DOHH2 (cell line): ENCODE data around the gene VEGFA.

ENCODE experiments used
- H3F3A ChIP-seq: fragments of 200-600 bp; sonication (generic), shearing (Covaris generic); 2 replicates; pipeline ENCODE4 v1.6.0; 2016; ENCODE audit warnings: antibody characterized with exemption, mild to moderate bottlenecking; ENCODE audit not compliant: control insufficient read depth, insufficient read depth
- H3K27ac ChIP-seq: fragments of 200-600 bp; sonication (generic); 2 replicates; pipeline ENCODE4 v1.5.1; 2014; ENCODE audit warnings: low read depth, mild to moderate bottlenecking, low read length, moderate library complexity
- H3K27me3 ChIP-seq: fragments of 200-600 bp; sonication (generic); 2 replicates; pipeline ENCODE4 v1.6.1; 2014; ENCODE audit warnings: mild to moderate bottlenecking, low read length, mixed read lengths; ENCODE audit not compliant: control insufficient read depth
- H3K36me3 ChIP-seq: fragments of 200-600 bp; sonication (generic); 2 replicates; pipeline ENCODE4 v1.6.1; 2014; ENCODE audit warnings: mild to moderate bottlenecking, low read length, moderate library complexity, mixed read lengths; ENCODE audit not compliant: control insufficient read depth
- H3K4me1 ChIP-seq: fragments of 200-600 bp; sonication (generic); 2 replicates; pipeline ENCODE4 v1.6.1; 2014; ENCODE audit warnings: mild to moderate bottlenecking, low read length, mixed read lengths; ENCODE audit not compliant: control insufficient read depth
- H3K4me2 ChIP-seq: fragments of 200-600 bp; sonication (generic); 2 replicates; pipeline ENCODE4 v1.6.0; 2014; ENCODE audit warnings: mild to moderate bottlenecking, low read length, moderate library complexity
- H3K4me3 ChIP-seq: fragments of 200-600 bp; sonication (generic); 2 replicates; pipeline ENCODE4 v1.5.1; 2014; ENCODE audit warnings: mild to moderate bottlenecking, low read length, mixed read lengths
- H3K79me2 ChIP-seq: fragments of 200-600 bp; sonication (generic); 2 replicates; pipeline ENCODE4 v1.6.1; 2014; ENCODE audit warnings: mild to moderate bottlenecking, low read length, mixed read lengths; ENCODE audit not compliant: control insufficient read depth
- H3K9me2 ChIP-seq: fragments of 200-600 bp; sonication (generic); replicated peaks from 2 replicates; pipeline ENCODE4 v1.6.1; 2014; ENCODE audit warnings: mild to moderate bottlenecking, low read length, mixed read lengths; ENCODE audit not compliant: control insufficient read depth
- H3K9me3 ChIP-seq: fragments of 200-600 bp; sonication (generic); 2 replicates; pipeline ENCODE4 v1.6.1; 2014; ENCODE audit warnings: antibody characterized with exemption, low read length, mixed read lengths; ENCODE audit not compliant: control insufficient read depth, insufficient read depth
- H4K20me1 ChIP-seq: fragments of 200-600 bp; sonication (generic); 2 replicates; pipeline ENCODE4 v1.6.0; 2014; ENCODE audit warnings: low read depth, mild to moderate bottlenecking, antibody characterized with exemption, low read length, moderate library complexity; ENCODE audit not compliant: control insufficient read depth, insufficient read depth
- EZH2phosphoT487 ChIP-seq: fragments of 200-600 bp; sonication (generic); IDR thresholded peaks from 2 replicates; pipeline ENCODE4 v1.6.1; 2017; ENCODE audit warnings: borderline replicate concordance, mild to moderate bottlenecking, antibody characterized with exemption, low read length, moderate library complexity, mixed read lengths
- TF ChIP-seq, protein P1 (sequence below): fragments of 200-600 bp; sonication (generic); IDR thresholded peaks from one replicate; pipeline ENCODE4 v1.5.1; 2014; ENCODE audit warnings: antibody characterized with exemption, mild to moderate bottlenecking, low read depth, low read length; ENCODE audit not compliant: poor library complexity, severe bottlenecking

VEGFA gene

DNA sequence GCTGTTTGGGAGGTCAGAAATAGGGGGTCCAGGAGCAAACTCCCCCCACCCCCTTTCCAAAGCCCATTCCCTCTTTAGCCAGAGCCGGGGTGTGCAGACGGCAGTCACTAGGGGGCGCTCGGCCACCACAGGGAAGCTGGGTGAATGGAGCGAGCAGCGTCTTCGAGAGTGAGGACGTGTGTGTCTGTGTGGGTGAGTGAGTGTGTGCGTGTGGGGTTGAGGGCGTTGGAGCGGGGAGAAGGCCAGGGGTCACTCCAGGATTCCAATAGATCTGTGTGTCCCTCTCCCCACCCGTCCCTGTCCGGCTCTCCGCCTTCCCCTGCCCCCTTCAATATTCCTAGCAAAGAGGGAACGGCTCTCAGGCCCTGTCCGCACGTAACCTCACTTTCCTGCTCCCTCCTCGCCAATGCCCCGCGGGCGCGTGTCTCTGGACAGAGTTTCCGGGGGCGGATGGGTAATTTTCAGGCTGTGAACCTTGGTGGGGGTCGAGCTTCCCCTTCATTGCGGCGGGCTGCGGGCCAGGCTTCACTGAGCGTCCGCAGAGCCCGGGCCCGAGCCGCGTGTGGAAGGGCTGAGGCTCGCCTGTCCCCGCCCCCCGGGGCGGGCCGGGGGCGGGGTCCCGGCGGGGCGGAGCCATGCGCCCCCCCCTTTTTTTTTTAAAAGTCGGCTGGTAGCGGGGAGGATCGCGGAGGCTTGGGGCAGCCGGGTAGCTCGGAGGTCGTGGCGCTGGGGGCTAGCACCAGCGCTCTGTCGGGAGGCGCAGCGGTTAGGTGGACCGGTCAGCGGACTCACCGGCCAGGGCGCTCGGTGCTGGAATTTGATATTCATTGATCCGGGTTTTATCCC, at the start of gene VEGFA:
TSS of gene VEGFA (plus strand) at position 686 of the 846 bp plus-strand sequence.
- peaks cover 2% of the 10 kb centered on the region; the same call in 1 of the 2 replicates for H3F3A ChIP-seq
- H3K4me3 ChIP-seq = peak within 1 kb of the TSS; percentile 91
- no peaks in the 10 kb centered on the region for H3K9me2 ChIP-seq
- H3K9me3 ChIP-seq = no peaks in the 10 kb centered on the region
- H3K4me2 ChIP-seq = peak within 1 kb of the TSS; percentile 96
- H3K27me3 ChIP-seq = peaks cover 8% of the 10 kb centered on the region
- H3K79me2 ChIP-seq = peaks cover 47% of the 10 kb centered on the region
- H3K27ac ChIP-seq = peak within 1 kb of the TSS; percentile 62
- peaks cover 35% of the 10 kb centered on the region for H3K36me3 ChIP-seq
- peaks cover 34% of the 10 kb centered on the region for H3K4me1 ChIP-seq
- TF ChIP-seq, protein P1, sequence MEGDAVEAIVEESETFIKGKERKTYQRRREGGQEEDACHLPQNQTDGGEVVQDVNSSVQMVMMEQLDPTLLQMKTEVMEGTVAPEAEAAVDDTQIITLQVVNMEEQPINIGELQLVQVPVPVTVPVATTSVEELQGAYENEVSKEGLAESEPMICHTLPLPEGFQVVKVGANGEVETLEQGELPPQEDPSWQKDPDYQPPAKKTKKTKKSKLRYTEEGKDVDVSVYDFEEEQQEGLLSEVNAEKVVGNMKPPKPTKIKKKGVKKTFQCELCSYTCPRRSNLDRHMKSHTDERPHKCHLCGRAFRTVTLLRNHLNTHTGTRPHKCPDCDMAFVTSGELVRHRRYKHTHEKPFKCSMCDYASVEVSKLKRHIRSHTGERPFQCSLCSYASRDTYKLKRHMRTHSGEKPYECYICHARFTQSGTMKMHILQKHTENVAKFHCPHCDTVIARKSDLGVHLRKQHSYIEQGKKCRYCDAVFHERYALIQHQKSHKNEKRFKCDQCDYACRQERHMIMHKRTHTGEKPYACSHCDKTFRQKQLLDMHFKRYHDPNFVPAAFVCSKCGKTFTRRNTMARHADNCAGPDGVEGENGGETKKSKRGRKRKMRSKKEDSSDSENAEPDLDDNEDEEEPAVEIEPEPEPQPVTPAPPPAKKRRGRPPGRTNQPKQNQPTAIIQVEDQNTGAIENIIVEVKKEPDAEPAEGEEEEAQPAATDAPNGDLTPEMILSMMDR = peak; percentile 95
- no peak for TF ChIP-seq EZH2phosphoT487
- H4K20me1 ChIP-seq = peaks cover 11% of the 10 kb centered on the region; the same call in 1 of the 2 replicates

DNA sequence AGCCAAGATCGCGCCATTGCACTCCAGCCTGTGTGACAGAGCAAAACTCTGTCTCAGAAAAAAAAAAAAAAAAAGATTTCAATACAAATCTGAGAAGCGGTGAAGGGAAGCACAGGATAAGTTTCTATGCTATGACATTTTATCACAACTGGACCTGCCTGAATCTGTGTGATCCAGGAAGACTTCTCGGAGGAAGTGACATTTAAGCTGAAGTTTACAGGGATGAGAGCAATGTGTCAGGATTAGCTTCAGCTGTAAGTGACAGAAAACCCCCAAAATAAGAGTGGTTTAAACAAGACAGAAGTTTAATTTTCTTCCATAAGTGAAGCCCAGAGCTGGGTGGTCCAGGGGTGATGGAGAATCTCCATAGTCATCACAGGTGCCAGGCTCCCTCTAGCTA, 49.0 kb upstream of the VEGFA start:
- Histone ChIP-seq H3K9me3 (no peaks in the 10 kb centered on the region), H3K36me3 (no peaks in the 10 kb centered on the region), H3K27ac (no peak overlapping the region), H3K4me3 (no peak overlapping the region), H3K4me1 (peaks cover 26% of the 10 kb centered on the region), H3K9me2 (no peaks in the 10 kb centered on the region), H3F3A (no peaks in the 10 kb centered on the region), H3K4me2 (no peak overlapping the region), H3K27me3 (peaks cover 4% of the 10 kb centered on the region; the same call in 1 of the 2 replicates), H4K20me1 (no peaks in the 10 kb centered on the region), H3K79me2 (no peaks in the 10 kb centered on the region)
- no peak for TF ChIP-seq EZH2phosphoT487
- TF ChIP-seq, protein P1 = no peak

DNA sequence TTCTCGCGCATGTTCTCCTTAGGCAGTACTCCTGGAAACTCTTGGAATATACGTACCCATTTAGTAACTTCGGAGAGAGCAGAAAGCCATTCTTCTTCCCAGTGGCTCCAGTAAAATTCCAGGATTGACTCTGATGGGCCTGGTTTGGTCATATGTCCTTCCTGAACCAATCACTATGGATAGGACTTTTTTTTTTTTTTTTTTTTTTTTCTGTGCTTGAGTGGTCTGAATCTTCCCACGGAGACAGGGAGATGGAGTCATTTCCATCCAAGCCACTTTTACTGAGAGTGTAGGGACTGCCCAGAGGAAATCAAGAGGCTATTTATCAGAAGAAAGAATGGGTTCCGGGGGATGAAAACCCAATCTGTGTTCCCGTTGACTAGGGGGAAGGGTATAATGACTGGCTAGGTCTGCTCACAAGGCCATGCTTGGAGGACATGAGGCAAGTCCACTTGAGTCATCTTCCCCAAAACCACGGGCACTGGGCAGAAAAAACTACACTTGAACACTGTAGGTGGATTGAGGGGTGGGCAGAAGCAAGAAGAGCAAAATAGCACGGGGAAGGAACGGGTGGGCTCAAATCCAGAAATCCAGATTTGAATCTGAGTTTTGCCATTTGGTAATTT, 47.0 kb upstream of the VEGFA start:
- H3K27me3 ChIP-seq = peaks cover 4% of the 10 kb centered on the region; the same call in 1 of the 2 replicates
- no peak overlapping the region for H3K4me2 ChIP-seq
- H3K9me3 ChIP-seq = no peaks in the 10 kb centered on the region
- H3K4me1 ChIP-seq = peaks cover 21% of the 10 kb centered on the region
- H3K27ac ChIP-seq = no peak overlapping the region
- no peaks in the 10 kb centered on the region for H3K9me2 ChIP-seq
- no peaks in the 10 kb centered on the region for H4K20me1 ChIP-seq
- no peaks in the 10 kb centered on the region for H3K79me2 ChIP-seq
- H3K36me3 ChIP-seq = no peaks in the 10 kb centered on the region
- no peaks in the 10 kb centered on the region for H3F3A ChIP-seq
- no peak overlapping the region for H3K4me3 ChIP-seq
- TF ChIP-seq EZH2phosphoT487 = no peak
- TF ChIP-seq, protein P1 = no peak
